ENCODE data around the gene PLAAT3. TPM values are rescaled to one million over a fixed set of nuclear protein-coding genes. Genes with fewer than 3 reads are reported as not detected.

Gene PLAAT3
- polyA plus RNA-seq, 1 of the 3 experiments (the other 2 are of a cell fraction), result 44.0 TPM

DNA sequence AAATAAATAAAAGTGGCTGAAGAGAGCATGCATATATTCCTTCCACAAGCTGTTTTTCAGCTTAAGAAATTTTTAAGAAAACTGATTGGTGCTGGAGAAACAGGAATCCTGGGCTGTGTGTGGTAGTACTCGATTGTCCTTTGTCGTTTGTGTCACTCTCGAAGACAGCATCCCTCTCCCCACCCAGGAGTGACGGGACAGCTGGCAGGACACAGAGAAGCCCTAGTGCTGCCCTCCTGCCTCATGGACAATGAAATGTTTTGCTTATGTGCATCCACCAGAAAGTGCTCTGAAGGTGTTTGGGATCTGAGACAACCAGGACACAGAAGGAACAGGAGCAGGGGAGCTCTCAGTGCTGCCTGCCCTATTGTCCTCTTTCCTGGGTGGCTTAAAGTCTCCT lies 64.8 kb downstream of the PLAAT3 start:
- Histone ChIP-seq H3K4me1 (ENCODE audit: control insufficient read depth in 1 of 2, insufficient read depth in 2 of 2, low read depth in 1 of 2, low read length in 1 of 2) (no peaks in the 10 kb centered on the region), H3F3A (replicated peaks; ENCODE audit: insufficient read depth) (no peaks in the 10 kb centered on the region), H2AFZ (ENCODE audit: low read depth) (no peak overlapping the region), H3K79me2 (ENCODE audit: insufficient read depth) (no peaks in the 10 kb centered on the region), H3K9me3 (no peaks in the 10 kb centered on the region), H3K9ac (no peak overlapping the region), H3K9me2 (no peaks in the 10 kb centered on the region), H3K4me3 (ENCODE audit: low read depth in 2 of 2, low read length in 1 of 2) (no peak overlapping the region), H3K36me3 (replicated peaks in 1 of 2; ENCODE audit: control insufficient read depth in 1 of 2, insufficient read depth in 2 of 2, low read length in 1 of 2) (no peaks in the 10 kb centered on the region), H3K4me2 (no peak overlapping the region), H3K27ac (ENCODE audit: low read depth in 2 of 2, low read length in 1 of 2) (no peak overlapping the region), H3K27me3 (ENCODE audit: insufficient read depth) (no peaks in the 10 kb centered on the region), H4K20me1 (ENCODE audit: insufficient read depth) (no peaks in the 10 kb centered on the region)
- ChIA-PET POLR2A (no interaction called here), CTCF (interaction anchor here (0.9 kb wide), 1 partner anchor 71 kb away, joined by 3 read pairs; no protein-coding TSS in a partner anchor)
- DNase-seq, result no peak
- 63% methylated on average over 4 of the region's 4 CpGs for WGBS (ENCODE audit: low lambda C conversion rate)
- TF ChIP-seq NFIC (IDR thresholded peaks at IDR 0.05; ENCODE audit: borderline replicate concordance) (no peak), SMC3 (IDR thresholded peaks at IDR 0.05; ENCODE audit: low read depth, low read length) (no peak), RFX5 (IDR thresholded peaks at IDR 0.05; ENCODE audit: low read length) (no peak), ELF1 (IDR thresholded peaks at IDR 0.05) (no peak), RAD21 (IDR thresholded peaks at IDR 0.05; ENCODE audit: low read length) (no peak), REST (IDR thresholded peaks at IDR 0.05; ENCODE audit: low read depth, low read length) (no peak), MXI1 (IDR thresholded peaks at IDR 0.05; ENCODE audit: low read depth, low read length) (no peak), MEF2A (IDR thresholded peaks at IDR 0.05; ENCODE audit: borderline replicate concordance, low read depth) (no peak), PBX3 (IDR thresholded peaks at IDR 0.05) (no peak), FOXM1 (IDR thresholded peaks at IDR 0.05; ENCODE audit: low read depth) (no peak), TAF1 (IDR thresholded peaks at IDR 0.05; ENCODE audit: borderline replicate concordance, low read depth, low read length) (no peak), YY1 (IDR thresholded peaks at IDR 0.05; ENCODE audit: low read depth) (no peak), FOXJ3 (CRISPR knock-in tag; IDR thresholded peaks at IDR 0.05) (no peak), CHD2 (IDR thresholded peaks at IDR 0.05; ENCODE audit: low read length, partially characterized antibody) (no peak), EZH2phosphoT487 (IDR thresholded peaks at IDR 0.05; ENCODE audit: borderline replicate concordance, low read depth) (no peak), MAX (IDR thresholded peaks at IDR 0.05; ENCODE audit: low read depth) (no peak)
- TF ChIP-seq, protein P1, sequence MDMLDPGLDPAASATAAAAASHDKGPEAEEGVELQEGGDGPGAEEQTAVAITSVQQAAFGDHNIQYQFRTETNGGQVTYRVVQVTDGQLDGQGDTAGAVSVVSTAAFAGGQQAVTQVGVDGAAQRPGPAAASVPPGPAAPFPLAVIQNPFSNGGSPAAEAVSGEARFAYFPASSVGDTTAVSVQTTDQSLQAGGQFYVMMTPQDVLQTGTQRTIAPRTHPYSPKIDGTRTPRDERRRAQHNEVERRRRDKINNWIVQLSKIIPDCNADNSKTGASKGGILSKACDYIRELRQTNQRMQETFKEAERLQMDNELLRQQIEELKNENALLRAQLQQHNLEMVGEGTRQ (IDR thresholded peaks at IDR 0.05; ENCODE audit: borderline replicate concordance, low read depth, low read length), result no peak
